H1 (cell line): ENCODE data around the gene CD300C.

ENCODE experiments used
- EZH2 ChIP-seq: fragments of 200-600 bp; sonication (generic); IDR thresholded peaks from 2 replicates; pipeline ENCODE4 v1.7.1; 2012; ENCODE audit warnings: low read depth, mild to moderate bottlenecking, moderate library complexity, low read length, inconsistent platforms; ENCODE audit not compliant: severe bottlenecking
- POLR2A ChIP-seq, 2 experiments: IDR thresholded peaks; 1 replicate in 1 of 2; 2 replicates in 1 of 2; pipeline ENCODE4 v1.6.1; 2011; ENCODE audit warnings: low read depth in 2 of 2, low read length in 2 of 2, mild to moderate bottlenecking in 2 of 2; ENCODE audit errors: control extremely low read depth in 1 of 2
- POU5F1 ChIP-seq: IDR thresholded peaks from 2 replicates; pipeline ENCODE4 v1.6.1; 2011; ENCODE audit warnings: low read depth, mild to moderate bottlenecking, low read length, moderate library complexity
- RAD21 ChIP-seq, 2 experiments: IDR thresholded peaks in 1 of 2; conservative IDR thresholded peaks in 1 of 2; 2 replicates each; pipeline ENCODE4 v1.6.1; 2011; ENCODE audit warnings: low read depth in 2 of 2, low read length in 2 of 2, improper control_type of control experiment in 1 of 2, inconsistent platforms in 1 of 2, mild to moderate bottlenecking in 1 of 2, moderate library complexity in 1 of 2
- RXRA ChIP-seq: IDR thresholded peaks from 2 replicates; pipeline ENCODE4 v1.6.1; 2011; ENCODE audit warnings: low read depth, mild to moderate bottlenecking, low read length, moderate library complexity; ENCODE audit not compliant: insufficient read depth
- SIN3A ChIP-seq, 2 experiments: IDR thresholded peaks in 1 of 2; conservative IDR thresholded peaks in 1 of 2; 2 replicates each; pipeline ENCODE4 v1.6.1; 2011 to 2012; ENCODE audit warnings: low read length in 2 of 2, improper control_type of control experiment in 1 of 2, low read depth in 1 of 2, mild to moderate bottlenecking in 1 of 2
- TAF7 ChIP-seq: optimal IDR thresholded peaks from 2 replicates; pipeline ENCODE3; 2011; ENCODE audit warnings: low read depth, mild to moderate bottlenecking, inconsistent platforms, low read length, moderate library complexity, borderline replicate concordance
- ZNF274 ChIP-seq: IDR thresholded peaks from 2 replicates; pipeline ENCODE4 v1.7.0; 2012; ENCODE audit warnings: low read length, borderline replicate concordance; ENCODE audit errors: extremely low read depth
- TF ChIP-seq, protein P1 (sequence below), 3 experiments: IDR thresholded peaks; 1 replicate in 2 of 3; 2 replicates in 1 of 3; pipeline versions ENCODE4 v1.5.1 to v1.6.1; 2011; ENCODE audit warnings: low read length in 3 of 3, mild to moderate bottlenecking in 3 of 3, inconsistent platforms in 2 of 3, low read depth in 1 of 3, moderate library complexity in 1 of 3; ENCODE audit not compliant: insufficient read depth in 1 of 3; ENCODE audit errors: control extremely low read depth in 1 of 3

DNA sequence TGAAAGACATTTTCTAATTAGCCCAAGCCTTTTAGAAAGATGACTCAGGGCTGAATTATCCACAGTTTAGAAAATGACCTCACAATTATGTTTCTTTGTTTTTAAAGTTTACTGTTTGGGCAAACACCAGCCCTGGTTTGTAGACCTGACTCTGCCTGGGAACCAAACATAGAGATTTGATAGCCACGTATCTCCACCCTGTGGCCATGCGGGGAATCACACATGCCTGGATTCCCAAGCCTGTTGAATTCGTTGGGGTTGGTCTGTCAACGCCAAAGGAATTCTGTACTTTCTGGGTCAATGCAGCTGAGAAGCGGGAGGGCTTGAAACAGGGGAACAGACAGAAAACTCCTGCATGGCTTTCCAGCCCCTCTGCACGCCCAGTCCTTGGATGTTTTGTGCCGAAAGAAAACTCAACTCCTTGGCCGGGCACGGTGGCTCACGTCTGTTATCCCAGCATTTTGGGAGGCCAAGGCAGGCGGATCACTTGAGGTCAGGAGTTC lies 52.5 kb downstream of the CD300C start:
- TF ChIP-seq, protein P1, sequence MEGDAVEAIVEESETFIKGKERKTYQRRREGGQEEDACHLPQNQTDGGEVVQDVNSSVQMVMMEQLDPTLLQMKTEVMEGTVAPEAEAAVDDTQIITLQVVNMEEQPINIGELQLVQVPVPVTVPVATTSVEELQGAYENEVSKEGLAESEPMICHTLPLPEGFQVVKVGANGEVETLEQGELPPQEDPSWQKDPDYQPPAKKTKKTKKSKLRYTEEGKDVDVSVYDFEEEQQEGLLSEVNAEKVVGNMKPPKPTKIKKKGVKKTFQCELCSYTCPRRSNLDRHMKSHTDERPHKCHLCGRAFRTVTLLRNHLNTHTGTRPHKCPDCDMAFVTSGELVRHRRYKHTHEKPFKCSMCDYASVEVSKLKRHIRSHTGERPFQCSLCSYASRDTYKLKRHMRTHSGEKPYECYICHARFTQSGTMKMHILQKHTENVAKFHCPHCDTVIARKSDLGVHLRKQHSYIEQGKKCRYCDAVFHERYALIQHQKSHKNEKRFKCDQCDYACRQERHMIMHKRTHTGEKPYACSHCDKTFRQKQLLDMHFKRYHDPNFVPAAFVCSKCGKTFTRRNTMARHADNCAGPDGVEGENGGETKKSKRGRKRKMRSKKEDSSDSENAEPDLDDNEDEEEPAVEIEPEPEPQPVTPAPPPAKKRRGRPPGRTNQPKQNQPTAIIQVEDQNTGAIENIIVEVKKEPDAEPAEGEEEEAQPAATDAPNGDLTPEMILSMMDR (IDR thresholded peaks at IDR 0.05; ENCODE audit: control extremely low read depth in 1 of 3, insufficient read depth in 1 of 3, low read depth in 1 of 3, low read length in 3 of 3), result peak; percentile 91 to 98 (median 92)
- TF ChIP-seq POLR2A (IDR thresholded peaks at IDR 0.05; ENCODE audit: control extremely low read depth in 1 of 2, low read depth in 2 of 2, low read length in 2 of 2) (no peak), TAF7 (no peak), POU5F1 (no peak), EZH2 (no peak), ZNF274 (no peak), SIN3A (conservative IDR thresholded peaks at IDR 0.05 in 1 of 2, IDR thresholded peaks at IDR 0.05 in 1 of 2; ENCODE audit: low read depth in 1 of 2, low read length in 2 of 2) (no peak), RXRA (no peak), RAD21 (IDR thresholded peaks at IDR 0.05 in 1 of 2, conservative IDR thresholded peaks at IDR 0.05 in 1 of 2; ENCODE audit: low read depth in 2 of 2, low read length in 2 of 2) (peak; percentile 94 to 97)
